GM12878 (cell line): ENCODE measurements around the gene OTUD5. TPM values are rescaled to one million over a fixed set of nuclear protein-coding genes. Genes with fewer than 3 reads are reported as not detected.

Source experiments
- ATAC-seq: fragments of 200-7000 bp; cut with Tn5 transposase; 3 replicates; pipeline ENCODE4 v1.9.1; 2020; ENCODE audit warnings: mild to moderate bottlenecking, moderate library complexity
- BruUV-seq: library from RNA; stranded (reverse); fragments of 400-500 nt; replicated peaks from 2 replicates; lab custom pipeline; 2021; lab: Mats Ljungman, UMichigan
- CTCF ChIA-PET: fragments of 300-600 bp; sonication (Branson Sonifier 250); formaldehyde crosslinking; extraction: SDS; loops from one replicate; lab custom pipeline; 2021; ENCODE audit warnings: inconsistent platforms; lab: Yijun Ruan, JAX
- POLR2A ChIA-PET: fragments of 350-600 bp; formaldehyde crosslinking; extraction: SDS; loops from one replicate; lab custom pipeline; 2021; ENCODE audit warnings: inconsistent platforms; lab: Charles Lee
- RAD21 ChIA-PET: fragments of 300-600 bp; sonication (Branson Sonifier 250); formaldehyde crosslinking; loops from one replicate; lab custom pipeline; 2023; ENCODE audit warnings: antibody characterized with exemption; ENCODE audit not compliant: unreplicated experiment; lab: Charles Lee
- SMC1A ChIA-PET: fragments of 300-600 bp; sonication (Branson Sonifier 250); formaldehyde crosslinking; loops from one replicate; lab custom pipeline; 2023; ENCODE audit not compliant: unreplicated experiment, uncharacterized antibody; lab: Charles Lee
- DNase-seq: peaks from one replicate; pipeline ENCODE4 v3.0.0-alpha.2; 2011; ENCODE audit warnings: low read depth, low spot score
- FAIRE-seq: peaks from 3 replicates; lab custom pipeline; 2011; peaks lifted over from hg19 to GRCh38; lab: Jason Lieb, UNC
- H2AFZ ChIP-seq: 2 replicates; pipeline ENCODE4 v1.6.0; 2011; ENCODE audit warnings: low read depth, low read length, control low read depth; ENCODE audit not compliant: control insufficient read depth
- H3K27ac ChIP-seq: 2 replicates; pipeline ENCODE4 v1.5.1; 2011; ENCODE audit warnings: control low read depth; ENCODE audit not compliant: control insufficient read depth, insufficient read depth
- H3K27me3 ChIP-seq, 2 experiments: replicated peaks in 1 of 2; 2 replicates each; pipeline versions ENCODE4 v1.6.0 to v1.6.1; 2011; ENCODE audit warnings: low read length in 1 of 2; ENCODE audit not compliant: control insufficient read depth in 2 of 2, insufficient read depth in 2 of 2
- H3K36me3 ChIP-seq, 2 experiments: 2 replicates each; pipeline ENCODE4 v1.5.1; 2011; ENCODE audit warnings: low read length in 1 of 2; ENCODE audit not compliant: control insufficient read depth in 2 of 2, insufficient read depth in 2 of 2
- H3K4me1 ChIP-seq: 2 replicates; pipeline ENCODE4 v1.6.1; 2011; ENCODE audit warnings: mild to moderate bottlenecking, low read length, moderate library complexity, mixed read lengths; ENCODE audit not compliant: control insufficient read depth, insufficient read depth
- H3K4me2 ChIP-seq: 2 replicates; pipeline ENCODE4 v1.6.0; 2011; ENCODE audit warnings: control low read depth; ENCODE audit not compliant: control insufficient read depth, insufficient read depth
- H3K4me3 ChIP-seq: fragments of 200-600 bp; sonication (generic); 2 replicates; pipeline ENCODE4 v1.5.1; 2016
- H3K79me2 ChIP-seq: 2 replicates; pipeline ENCODE4 v1.6.0; 2011; ENCODE audit warnings: low read length; ENCODE audit not compliant: control insufficient read depth, insufficient read depth
- H3K9ac ChIP-seq: 2 replicates; pipeline ENCODE4 v1.8.0; 2011; ENCODE audit warnings: low read length, control low read depth, mixed read lengths; ENCODE audit not compliant: control insufficient read depth, insufficient read depth
- H3K9me3 ChIP-seq: replicated peaks from 3 replicates; pipeline ENCODE4 v1.5.1; 2011; ENCODE audit warnings: mild to moderate bottlenecking, low read length; ENCODE audit not compliant: control insufficient read depth, insufficient read depth
- H4K20me1 ChIP-seq: 2 replicates; pipeline ENCODE4 v1.6.0; 2011; ENCODE audit not compliant: control insufficient read depth, insufficient read depth
- CBFB ChIP-seq: IDR thresholded peaks from 2 replicates; pipeline ENCODE4 v1.6.1; 2016; ENCODE audit warnings: antibody characterized with exemption, low read depth
- ESRRA ChIP-seq: IDR thresholded peaks from 2 replicates; pipeline ENCODE4 v1.6.1; 2012; ENCODE audit warnings: mild to moderate bottlenecking, low read length, improper control_type of control experiment
- MXI1 ChIP-seq: fragments of 150-350 bp; IDR thresholded peaks from 2 replicates; pipeline ENCODE4 v1.6.1; 2011; ENCODE audit warnings: low read depth, mild to moderate bottlenecking, inconsistent platforms, low read length, improper control_type of control experiment
- NFYB ChIP-seq: IDR thresholded peaks from 2 replicates; pipeline ENCODE4 v1.6.1; 2011; ENCODE audit warnings: low read depth, mild to moderate bottlenecking, low read length, improper control_type of control experiment, moderate library complexity; ENCODE audit not compliant: insufficient read depth
- NRF1 ChIP-seq: conservative IDR thresholded peaks from 2 replicates; pipeline ENCODE4 v1.6.1; 2011; ENCODE audit warnings: mild to moderate bottlenecking, low read depth, low read length, improper control_type of control experiment
- RAD21 ChIP-seq: IDR thresholded peaks from 2 replicates; pipeline ENCODE4 v1.6.1; 2011; ENCODE audit warnings: mild to moderate bottlenecking, low read depth, low read length, moderate library complexity; ENCODE audit not compliant: insufficient read depth
- SIN3A ChIP-seq: IDR thresholded peaks from 2 replicates; pipeline ENCODE4 v1.6.1; 2012; ENCODE audit warnings: low read depth, low read length, improper control_type of control experiment
- SMC3 ChIP-seq: IDR thresholded peaks from 2 replicates; pipeline ENCODE4 v1.6.1; 2011; ENCODE audit warnings: low read length, improper control_type of control experiment, borderline replicate concordance
- SREBF2 ChIP-seq: IDR thresholded peaks from 2 replicates; pipeline ENCODE4 v1.6.1; 2012; ENCODE audit warnings: mild to moderate bottlenecking, low read length
- SUPT20H ChIP-seq: IDR thresholded peaks from 2 replicates; pipeline ENCODE4 v1.6.1; 2011; ENCODE audit warnings: low read depth, mild to moderate bottlenecking, low read length, moderate library complexity, borderline replicate concordance; ENCODE audit not compliant: control insufficient read depth
- YY1 ChIP-seq: IDR thresholded peaks from 2 replicates; pipeline ENCODE4 v1.6.1; 2011; ENCODE audit warnings: low read depth, mild to moderate bottlenecking, low read length
- ZNF217 ChIP-seq: fragments of 450-650 bp; IDR thresholded peaks from 2 replicates; pipeline ENCODE4 v1.6.1; 2017; ENCODE audit warnings: antibody characterized with exemption, mild to moderate bottlenecking
- WGBS: methylation state at CpG from one replicate; pipeline ENCODE4 v1.1.6; 2016; ENCODE audit warnings: low lambda C conversion rate; ENCODE audit not compliant: insufficient replicate concordance, insufficient coverage; ENCODE audit errors: missing lambda C conversion rate; 5-methylcytosine and 5-hydroxymethylcytosine counted together
- in situ Hi-C: fragments of 300-500 bp; cut with MboI; formaldehyde crosslinking; loops from 9 replicates; pipeline ENCODE4 v1.14.3; 2018; ENCODE audit warnings: mixed read lengths
- intact Hi-C: fragments of 100-400 bp; cut with micrococcal nuclease; formaldehyde crosslinking; loops from one replicate; pipeline ENCODE4 v1.14.2; 2022; ENCODE audit not compliant: unreplicated experiment
- polyA plus RNA-seq, 11 experiments: library from polyadenylated mRNA; depleted of rRNA in 4 of 11; unstranded in 6 of 11; stranded (reverse) in 5 of 11; fragments of >200 nt; fragmentation: Nextera tagmentation in 4 of 11; fragmentation: Illumina TruSeq in 1 of 11; extraction: Ambion mirVana in 4 of 11; extraction: Trizol in 1 of 11; gene quantifications; 1 replicate in 1 of 11; 2 replicates in 10 of 11; pipeline versions ENCODE4 v1.2.1 to v1.2.3, GENCODE V29; 2011 to 2016; ENCODE audit warnings: inconsistent platforms in 2 of 11, missing spikeins in 2 of 11, low read depth in 1 of 11
- total RNA-seq, 4 experiments: library from RNA; depleted of rRNA in 3 of 4; stranded (reverse); fragments of >200 nt in 3 of 4; fragmentation: Illumina TruSeq in 1 of 4; extraction: Trizol in 1 of 4; gene quantifications; 2 replicates each; pipeline versions ENCODE4 v1.2.1 to v1.2.3, GENCODE V29; 2013 to 2021
- TF ChIP-seq, protein P1 (sequence below): fragments of 150-350 bp; IDR thresholded peaks from 2 replicates; pipeline ENCODE4 v1.6.1; 2016; ENCODE audit warnings: low read depth, low read length
- TF ChIP-seq, protein P2 (sequence below): fragments of 450-650 bp; IDR thresholded peaks from 2 replicates; pipeline ENCODE4 v1.6.1; 2018; ENCODE audit warnings: borderline replicate concordance, mild to moderate bottlenecking; ENCODE audit not compliant: partially characterized antibody

Gene OTUD5
- total and polyA plus RNA-seq, 10 of the 15 experiments (the other 5 are each of a cell fraction or from before 2014, with no cell fraction given) = 2.0 to 50.3 (median 22.7) TPM

DNA sequence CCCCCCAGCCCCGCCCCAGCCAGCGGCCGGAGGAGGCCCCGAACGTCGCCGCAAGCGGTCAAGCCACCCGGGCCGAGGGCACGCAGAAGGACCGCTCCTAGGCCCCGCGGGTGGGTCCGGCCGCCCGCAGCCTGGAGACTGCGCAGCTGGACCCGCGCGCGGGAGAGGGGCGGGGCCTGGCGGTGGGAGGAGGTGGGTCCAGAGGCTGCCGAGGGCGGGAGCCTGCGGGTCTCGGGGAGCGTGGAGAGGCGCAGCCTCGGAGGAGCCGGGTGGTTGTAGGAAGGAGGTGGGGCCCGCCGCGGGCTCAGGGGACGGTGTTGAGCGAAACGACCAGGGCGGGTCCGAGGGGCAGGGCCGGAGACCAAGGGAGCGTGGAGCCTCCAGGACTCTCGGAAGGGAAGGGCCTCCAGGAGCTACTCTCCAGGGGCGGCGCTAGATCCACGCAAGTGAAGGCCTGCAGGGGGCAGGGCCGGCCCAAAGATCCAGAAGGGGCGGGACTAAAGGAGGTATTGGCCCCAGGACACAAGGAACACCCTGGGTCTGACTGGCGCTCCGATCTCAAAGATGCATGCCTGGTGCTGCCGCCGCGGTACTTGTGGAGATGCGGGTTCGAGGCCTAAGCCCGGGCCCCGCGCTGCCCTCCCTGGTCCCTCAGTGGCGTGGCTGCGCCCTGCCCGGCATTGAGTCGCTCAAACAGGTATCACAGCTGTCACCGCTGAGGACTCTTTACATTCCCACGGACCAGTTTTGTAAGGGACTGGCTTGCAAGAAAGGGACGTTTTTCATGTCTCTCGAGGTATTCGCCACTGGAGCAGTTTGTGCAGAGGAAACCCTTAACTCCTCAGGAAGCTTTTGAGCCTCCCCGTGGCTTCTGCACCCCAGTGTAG is 65.8 kb downstream of the OTUD5 start:
- 38% methylated on average over 47 of the region's 68 CpGs for WGBS
- TF ChIP-seq, protein P1, sequence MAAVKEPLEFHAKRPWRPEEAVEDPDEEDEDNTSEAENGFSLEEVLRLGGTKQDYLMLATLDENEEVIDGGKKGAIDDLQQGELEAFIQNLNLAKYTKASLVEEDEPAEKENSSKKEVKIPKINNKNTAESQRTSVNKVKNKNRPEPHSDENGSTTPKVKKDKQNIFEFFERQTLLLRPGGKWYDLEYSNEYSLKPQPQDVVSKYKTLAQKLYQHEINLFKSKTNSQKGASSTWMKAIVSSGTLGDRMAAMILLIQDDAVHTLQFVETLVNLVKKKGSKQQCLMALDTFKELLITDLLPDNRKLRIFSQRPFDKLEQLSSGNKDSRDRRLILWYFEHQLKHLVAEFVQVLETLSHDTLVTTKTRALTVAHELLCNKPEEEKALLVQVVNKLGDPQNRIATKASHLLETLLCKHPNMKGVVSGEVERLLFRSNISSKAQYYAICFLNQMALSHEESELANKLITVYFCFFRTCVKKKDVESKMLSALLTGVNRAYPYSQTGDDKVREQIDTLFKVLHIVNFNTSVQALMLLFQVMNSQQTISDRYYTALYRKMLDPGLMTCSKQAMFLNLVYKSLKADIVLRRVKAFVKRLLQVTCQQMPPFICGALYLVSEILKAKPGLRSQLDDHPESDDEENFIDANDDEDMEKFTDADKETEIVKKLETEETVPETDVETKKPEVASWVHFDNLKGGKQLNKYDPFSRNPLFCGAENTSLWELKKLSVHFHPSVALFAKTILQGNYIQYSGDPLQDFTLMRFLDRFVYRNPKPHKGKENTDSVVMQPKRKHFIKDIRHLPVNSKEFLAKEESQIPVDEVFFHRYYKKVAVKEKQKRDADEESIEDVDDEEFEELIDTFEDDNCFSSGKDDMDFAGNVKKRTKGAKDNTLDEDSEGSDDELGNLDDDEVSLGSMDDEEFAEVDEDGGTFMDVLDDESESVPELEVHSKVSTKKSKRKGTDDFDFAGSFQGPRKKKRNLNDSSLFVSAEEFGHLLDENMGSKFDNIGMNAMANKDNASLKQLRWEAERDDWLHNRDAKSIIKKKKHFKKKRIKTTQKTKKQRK = no peak
- TF ChIP-seq ZNF217 (no peak), YY1 (no peak), SMC3 (peak; percentile 31; the same call in 1 of the 2 replicates), NFYB (no peak), NRF1 (peak; percentile 19; the same call in 1 of the 2 replicates), CBFB (no peak), SREBF2 (no peak), ESRRA (no peak), SIN3A (0 out of 2 replicates have a peak, but pooled peaks have one; percentile 34), MXI1 (0 out of 2 replicates have a peak, but pooled peaks have one; percentile 43), RAD21 (peak; percentile 43; the same call in 1 of the 2 replicates), SUPT20H (no peak)
- TF ChIP-seq, protein P2, sequence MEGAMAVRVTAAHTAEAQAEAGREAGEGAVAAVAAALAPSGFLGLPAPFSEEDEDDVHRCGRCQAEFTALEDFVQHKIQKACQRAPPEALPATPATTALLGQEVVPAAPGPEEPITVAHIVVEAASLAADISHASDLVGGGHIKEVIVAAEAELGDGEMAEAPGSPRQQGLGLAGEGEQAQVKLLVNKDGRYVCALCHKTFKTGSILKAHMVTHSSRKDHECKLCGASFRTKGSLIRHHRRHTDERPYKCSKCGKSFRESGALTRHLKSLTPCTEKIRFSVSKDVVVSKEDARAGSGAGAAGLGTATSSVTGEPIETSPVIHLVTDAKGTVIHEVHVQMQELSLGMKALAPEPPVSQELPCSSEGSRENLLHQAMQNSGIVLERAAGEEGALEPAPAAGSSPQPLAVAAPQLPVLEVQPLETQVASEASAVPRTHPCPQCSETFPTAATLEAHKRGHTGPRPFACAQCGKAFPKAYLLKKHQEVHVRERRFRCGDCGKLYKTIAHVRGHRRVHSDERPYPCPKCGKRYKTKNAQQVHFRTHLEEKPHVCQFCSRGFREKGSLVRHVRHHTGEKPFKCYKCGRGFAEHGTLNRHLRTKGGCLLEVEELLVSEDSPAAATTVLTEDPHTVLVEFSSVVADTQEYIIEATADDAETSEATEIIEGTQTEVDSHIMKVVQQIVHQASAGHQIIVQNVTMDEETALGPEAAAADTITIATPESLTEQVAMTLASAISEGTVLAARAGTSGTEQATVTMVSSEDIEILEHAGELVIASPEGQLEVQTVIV = no peak

More for the DNA sequence above, 65.8 kb downstream of the OTUD5 start:
- Histone ChIP-seq H3K79me2 (peaks cover 3% of the 10 kb centered on the region), H3K4me1 (no peaks in the 10 kb centered on the region), H3K27ac (no peak overlapping the region), H3K4me2 (peak overlapping the region; percentile 69), H3K9me3 (no peaks in the 10 kb centered on the region; the same call in 2 of the 3 replicates), H2AFZ (peak overlapping the region; percentile 63), H3K27me3 (no peaks in the 10 kb centered on the region), H4K20me1 (no peaks in the 10 kb centered on the region), H3K9ac (no peak overlapping the region; the same call in 1 of the 2 replicates), H3K36me3 (no peaks in the 10 kb centered on the region), H3K4me3 (peak overlapping the region; percentile 67; the same call in 1 of the 2 replicates)
- ChIA-PET RAD21 (interaction anchor here (0.5 to 1.4 kb wide), 5 partner anchors 16 to 96 kb away, joined by 3 to 6 read pairs (median 3); no protein-coding TSS in a partner anchor), SMC1A (interaction anchor here (1.1 to 2.0 kb wide), 4 partner anchors 46 to 240 kb away, joined by 4 to 6 read pairs (median 4); no protein-coding TSS in a partner anchor), POLR2A (interaction anchor here (1.2 to 1.3 kb wide), 2 partner anchors 55 to 62 kb away, joined by 3 to 4 read pairs; no protein-coding TSS in a partner anchor), CTCF (interaction anchor here (0.8 to 2.1 kb wide), 6 partner anchors 9 to 243 kb away, joined by 3 to 8 read pairs (median 4); partner anchors contain the start of gene TFE3)
- in situ Hi-C loops (no loop called here), intact Hi-C loops (loop anchor here (5.0 to 10.0 kb wide), 2 partner anchors 244 to 417 kb away; partner anchors contain the start of genes FTSJ1 and SLC38A5)
- no TSS peak for BruUV-seq
- ATAC-seq (peak; percentile 95), DNase-seq (no peak), FAIRE-seq (peak; percentile 35)
